Panc1 (cell line): ENCODE data around the gene CHRNB1.

Experiments
- CTCF ChIP-seq: fragments of 450-650 bp; IDR thresholded peaks from 2 replicates; pipeline ENCODE4 v1.5.1; 2017; ENCODE audit warnings: mild to moderate bottlenecking
- REST ChIP-seq, 2 experiments: IDR thresholded peaks; 2 replicates each; pipeline ENCODE4 v1.6.1; 2011 to 2012; ENCODE audit warnings: low read depth in 2 of 2, control low read depth in 1 of 2, low read length in 1 of 2, mild to moderate bottlenecking in 1 of 2, moderate library complexity in 1 of 2; ENCODE audit not compliant: insufficient read depth in 1 of 2

DNA sequence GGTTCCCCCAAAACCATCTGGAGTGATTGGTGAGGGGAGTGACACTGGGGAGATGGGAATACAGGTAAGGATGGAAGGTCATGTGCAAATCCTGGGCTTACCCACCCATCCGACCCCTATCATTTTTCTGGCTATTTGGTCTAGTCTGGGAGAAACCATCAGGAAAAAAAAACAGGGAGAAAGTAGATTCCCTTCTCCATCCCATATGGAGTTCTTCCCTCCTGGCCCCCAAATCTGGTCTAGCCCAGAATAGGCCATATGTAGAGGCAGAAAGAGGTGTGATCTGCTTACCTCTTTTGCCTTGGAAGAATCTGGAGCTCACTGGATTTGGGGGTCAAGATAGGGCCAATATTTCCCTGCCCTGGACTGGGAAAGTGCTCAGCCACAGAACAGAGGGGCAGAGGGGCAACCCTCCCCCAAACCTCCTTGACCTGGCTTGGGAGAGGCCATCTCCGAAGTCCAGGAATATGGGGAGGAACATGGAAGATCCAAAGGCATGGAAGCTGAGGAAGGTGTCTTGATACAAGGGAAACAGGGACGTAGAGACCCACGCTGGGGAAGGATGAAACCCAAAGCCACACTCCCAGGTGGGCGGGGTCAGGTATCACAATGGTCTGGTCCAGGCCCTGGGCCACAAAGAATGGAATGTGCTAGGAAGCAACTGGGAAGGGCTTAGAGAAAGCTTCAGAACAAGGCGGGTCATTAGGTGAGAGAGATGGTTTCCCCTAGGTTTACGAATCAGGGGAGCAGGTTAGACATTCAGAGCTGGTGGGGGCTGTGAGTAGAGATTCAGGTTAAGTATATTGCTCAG lies 16.2 kb downstream of the CHRNB1 start:
- TF ChIP-seq CTCF: no peak
- TF ChIP-seq REST (IDR thresholded peaks at IDR 0.05; ENCODE audit: insufficient read depth in 1 of 2, low read depth in 2 of 2, low read length in 1 of 2): no peak
